HEK293 (cell line): ENCODE data around the gene CNIH1.

Experiments
- CTCF ChIP-seq: fragments of 450-650 bp; formaldehyde crosslinking; IDR thresholded peaks from 2 replicates; pipeline ENCODE4 v1.5.1; 2016; ENCODE audit warnings: missing biosample characterization, missing genetic modification characterization
- ZFP37 ChIP-seq: fragments of 450-650 bp; formaldehyde crosslinking; IDR thresholded peaks from 2 replicates; pipeline ENCODE4 v1.5.1; 2016; ENCODE audit warnings: missing biosample characterization, missing genetic modification characterization

- no peak for TF ChIP-seq CTCF (tag by site-specific recombination)
- TF ChIP-seq ZFP37: no peak
Observed at GRCh38 chr14:54481695-54482094, 40.5 kb upstream of the CNIH1 start.
